ENCODE measurements around the gene SYCP1. TPM values are rescaled to one million over a fixed set of nuclear protein-coding genes. Genes with fewer than 3 reads are reported as not detected.
"Not testable (repeated sequence)": the region's sequence is repeated elsewhere in the genome, so short reads cannot be mapped to it uniquely, and the experiment has no call there.

SYCP1 gene
- total RNA-seq, 2 experiments from 2014 or later = not detected

- ATAC-seq (no peak), DNase-seq (no peak)
- Mint-ChIP-seq H3K4me1 (no peaks in the 10 kb centered on the region), H3K27ac (no peak overlapping the region), H3K27me3 (peaks cover 27% of the 10 kb centered on the region), H3K9me3 (ENCODE audit: low read depth) (no peaks in the 10 kb centered on the region), H3K36me3 (ENCODE audit: low read depth) (no peaks in the 10 kb centered on the region), H3K4me3 (no peak overlapping the region)
- ChIA-PET POLR2A (no interaction called here), CTCF (interaction anchor here (0.7 kb wide), 1 partner anchor 9 kb away, joined by 3 read pairs; no protein-coding TSS in a partner anchor)
- intact Hi-C loops (cut with DNase I, micrococcal nuclease) = no loop called here
Measured at GRCh38 chr1:114892194-114892918, 37.7 kb downstream of the SYCP1 start.

DNA sequence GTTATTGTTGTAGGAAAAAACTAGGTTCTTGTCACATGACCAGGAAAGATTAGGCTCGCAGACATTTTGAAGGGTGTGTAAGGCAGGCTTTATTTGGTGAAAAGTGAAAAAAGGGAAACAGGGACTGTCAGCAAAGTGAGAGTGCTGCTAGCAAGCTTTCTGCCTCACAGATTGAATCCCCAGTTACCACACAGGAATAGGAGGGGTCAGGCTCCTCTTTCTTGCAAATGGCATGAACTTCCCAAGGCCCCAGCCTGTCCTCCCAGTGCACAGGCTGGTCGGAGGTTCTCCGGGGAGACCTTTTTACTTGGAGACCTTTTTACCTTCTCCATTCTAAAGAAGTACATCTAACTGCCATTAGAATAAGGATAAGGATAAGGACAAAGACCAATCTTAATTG, 42.1 kb downstream of the SYCP1 start:
- no peaks in the 10 kb centered on the region for H3K4me1 Mint-ChIP-seq
- H3K9me3 Mint-ChIP-seq (ENCODE audit: low read depth) = no peaks in the 10 kb centered on the region
- H3K27me3 Mint-ChIP-seq = peaks cover 17% of the 10 kb centered on the region
- DNase-seq (no peak), ATAC-seq (no peak)
- intact Hi-C loops (cut with DNase I, micrococcal nuclease) = no loop called here
- no peak overlapping the region for H3K27ac Mint-ChIP-seq
- H3K36me3 Mint-ChIP-seq (ENCODE audit: low read depth) = no peaks in the 10 kb centered on the region
- POLR2A ChIA-PET = no interaction called here
- CTCF ChIA-PET = no interaction called here
- H3K4me3 Mint-ChIP-seq = no peak overlapping the region

GRCh38 chr1:114901814-114902213, 47.2 kb downstream of the SYCP1 start:
- H3K9me3 Mint-ChIP-seq (ENCODE audit: low read depth) = no peaks in the 10 kb centered on the region
- intact Hi-C loops (cut with DNase I, micrococcal nuclease) = no loop called here
- DNase-seq (no peak), ATAC-seq (no peak)
- ChIA-PET POLR2A (no interaction called here), CTCF (interaction anchor here (1.0 to 1.2 kb wide), 2 partner anchors 9 to 237 kb away, joined by 3 read pairs; no protein-coding TSS in a partner anchor)
- no peaks in the 10 kb centered on the region for H3K36me3 Mint-ChIP-seq (ENCODE audit: low read depth)
- H3K27ac Mint-ChIP-seq = no peak overlapping the region
- no peak overlapping the region for H3K4me3 Mint-ChIP-seq
- H3K27me3 Mint-ChIP-seq = peaks cover 5% of the 10 kb centered on the region
- H3K4me1 Mint-ChIP-seq = no peaks in the 10 kb centered on the region

DNA sequence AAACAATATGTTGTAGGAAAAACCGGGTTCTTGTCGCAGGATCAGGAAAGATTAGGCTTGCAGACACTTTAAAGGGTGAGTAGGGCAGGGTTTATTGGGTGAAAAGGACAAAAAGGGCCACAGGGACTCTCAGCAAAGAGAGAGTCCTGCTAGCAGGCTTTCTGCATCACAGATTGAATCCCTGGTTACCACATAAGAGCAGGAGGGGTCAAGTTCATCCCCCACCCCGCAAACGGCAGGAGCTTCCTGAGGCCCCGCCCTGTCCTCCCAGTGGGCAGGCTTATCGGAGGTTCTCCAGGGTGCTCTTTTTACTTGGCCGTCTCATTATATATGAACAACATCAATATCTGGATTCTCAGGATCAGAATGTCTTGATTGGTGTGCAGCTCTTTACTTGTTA, 47.7 kb downstream of the SYCP1 start:
- Mint-ChIP-seq H3K4me3 (no peak overlapping the region), H3K27me3 (peaks cover 5% of the 10 kb centered on the region), H3K27ac (no peak overlapping the region), H3K4me1 (no peaks in the 10 kb centered on the region), H3K9me3 (ENCODE audit: low read depth) (no peaks in the 10 kb centered on the region), H3K36me3 (ENCODE audit: low read depth) (no peaks in the 10 kb centered on the region)
- ATAC-seq (no peak), DNase-seq (no peak)
- POLR2A ChIA-PET = no interaction called here
- CTCF ChIA-PET = interaction anchor here (1.0 kb wide), 1 partner anchor 236 kb away, joined by 3 read pairs; no protein-coding TSS in a partner anchor
- intact Hi-C loops (cut with DNase I, micrococcal nuclease) = no loop called here

GRCh38 chr1:114903480-114903879, 48.8 kb downstream of the SYCP1 start:
- POLR2A ChIA-PET = no interaction called here
- no peaks in the 10 kb centered on the region for H3K9me3 Mint-ChIP-seq (ENCODE audit: low read depth)

DNA sequence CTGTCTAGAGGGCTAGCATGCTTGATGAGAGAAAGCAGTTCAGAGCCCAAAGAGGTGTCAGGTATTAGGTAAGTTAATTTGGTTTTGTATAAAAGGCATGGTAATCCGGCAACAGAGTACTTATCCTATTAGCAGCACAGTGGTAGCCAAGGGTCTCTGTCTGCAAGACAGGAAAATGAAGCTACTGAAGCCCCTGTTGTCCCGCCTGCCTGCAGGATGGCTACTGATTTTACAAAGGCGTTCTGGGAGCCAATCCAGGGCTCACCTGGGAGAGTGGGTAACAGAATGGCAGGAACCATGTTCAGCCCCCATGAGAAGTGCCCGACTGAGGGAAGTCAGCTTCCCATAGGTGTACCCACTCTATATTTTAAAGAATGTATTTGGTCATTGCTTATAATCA, 61.1 kb downstream of the SYCP1 start:
- POLR2A ChIA-PET; H3K4me3 Mint-ChIP-seq; H3K4me1 Mint-ChIP-seq; DNase-seq; H3K9me3 Mint-ChIP-seq (ENCODE audit: low read depth); H3K36me3 Mint-ChIP-seq (ENCODE audit: low read depth); intact Hi-C loops (cut with DNase I, micrococcal nuclease); ATAC-seq; H3K27ac Mint-ChIP-seq: not testable (repeated sequence)
- CTCF ChIA-PET = interaction anchor here (0.6 kb wide), 1 partner anchor 30 kb away, joined by 3 read pairs; no protein-coding TSS in a partner anchor
- H3K27me3 Mint-ChIP-seq = peaks cover 34% of the 10 kb centered on the region

More at GRCh38 chr1:114903480-114903879, 48.8 kb downstream of the SYCP1 start:
- intact Hi-C loops (cut with DNase I, micrococcal nuclease) = no loop called here
- Mint-ChIP-seq H3K27me3 (peaks cover 2% of the 10 kb centered on the region), H3K4me1 (no peaks in the 10 kb centered on the region), H3K4me3 (no peak overlapping the region), H3K36me3 (ENCODE audit: low read depth) (no peaks in the 10 kb centered on the region), H3K27ac (no peak overlapping the region)
- no peak for ATAC-seq
- no peak for DNase-seq
- CTCF ChIA-PET = no interaction called here

GRCh38 chr1:114926607-114927006, 71.9 kb downstream of the SYCP1 start:
- no peak for DNase-seq
- POLR2A ChIA-PET = no interaction called here
- H3K27me3 Mint-ChIP-seq = peaks cover 23% of the 10 kb centered on the region
- intact Hi-C loops (cut with DNase I, micrococcal nuclease) = no loop called here
- H3K9me3 Mint-ChIP-seq (ENCODE audit: low read depth) = peaks cover 5% of the 10 kb centered on the region
- H3K36me3 Mint-ChIP-seq (ENCODE audit: low read depth) = no peaks in the 10 kb centered on the region
- H3K4me3 Mint-ChIP-seq = no peak overlapping the region
- CTCF ChIA-PET = no interaction called here
- no peak overlapping the region for H3K27ac Mint-ChIP-seq
- ATAC-seq = no peak
- peaks cover 5% of the 10 kb centered on the region for H3K4me1 Mint-ChIP-seq

- DNase-seq = no peak
- peak overlapping the region; percentile 58 for H3K27ac Mint-ChIP-seq
- no peak overlapping the region for H3K4me3 Mint-ChIP-seq
- H3K4me1 Mint-ChIP-seq = peaks cover 5% of the 10 kb centered on the region
- ChIA-PET CTCF (interaction anchor here (0.7 kb wide), 1 partner anchor 748 kb away, joined by 3 read pairs; no protein-coding TSS in a partner anchor), POLR2A (no interaction called here)
- peaks cover 20% of the 10 kb centered on the region for H3K27me3 Mint-ChIP-seq
- H3K36me3 Mint-ChIP-seq (ENCODE audit: low read depth) = no peaks in the 10 kb centered on the region
- H3K9me3 Mint-ChIP-seq (ENCODE audit: low read depth) = peaks cover 7% of the 10 kb centered on the region
- no peak for ATAC-seq
- intact Hi-C loops (cut with DNase I, micrococcal nuclease) = no loop called here
Measured at GRCh38 chr1:114927401-114927800, 72.7 kb downstream of the SYCP1 start.

DNA sequence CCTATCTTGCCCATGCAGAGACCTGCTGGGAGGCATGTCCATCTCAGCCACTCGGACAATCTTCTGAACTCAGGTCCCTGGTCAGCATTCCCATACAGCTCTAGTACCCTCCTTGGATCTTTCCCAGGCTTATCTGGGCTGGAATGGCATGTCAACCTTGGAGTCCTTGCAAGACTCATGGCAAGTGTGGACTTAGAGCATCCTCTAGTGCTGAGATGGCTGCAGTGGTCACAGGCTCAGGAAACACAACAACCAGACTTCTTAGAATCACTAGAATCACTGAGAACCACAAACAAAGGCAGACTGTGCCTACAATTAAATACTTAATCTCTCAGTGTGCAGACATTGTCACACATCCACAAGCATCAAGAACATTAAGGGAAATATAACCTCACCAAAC, 101.9 kb downstream of the SYCP1 start:
- Mint-ChIP-seq H3K36me3 (ENCODE audit: low read depth) (no peaks in the 10 kb centered on the region), H3K27me3 (peaks cover 27% of the 10 kb centered on the region), H3K9me3 (ENCODE audit: low read depth) (peaks cover under 1% of the 10 kb centered on the region), H3K4me1 (no peaks in the 10 kb centered on the region), H3K27ac (no peak overlapping the region), H3K4me3 (no peak overlapping the region)
- ATAC-seq (no peak), DNase-seq (no peak)
- ChIA-PET POLR2A (no interaction called here), CTCF (no interaction called here)
- intact Hi-C loops (cut with DNase I, micrococcal nuclease) = no loop called here

DNA sequence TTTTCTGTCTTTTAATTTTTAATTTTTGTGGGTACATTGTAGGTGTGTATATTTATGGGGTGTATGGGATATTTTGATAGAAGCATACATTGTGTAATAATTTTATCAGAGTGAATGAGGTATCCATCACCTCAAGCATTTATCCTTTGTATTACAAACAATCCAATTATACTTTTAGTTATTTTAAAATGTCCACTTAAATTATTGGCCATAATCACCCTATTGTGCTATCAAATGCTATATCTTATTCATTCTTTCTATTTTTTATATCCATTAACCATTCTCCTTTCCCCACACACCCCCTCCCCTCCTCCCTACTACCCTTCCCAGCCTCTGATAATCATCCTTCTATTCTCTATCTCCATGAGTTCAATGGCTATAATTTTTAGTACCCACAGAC, 104.8 kb downstream of the SYCP1 start:
- H3K9me3 Mint-ChIP-seq (ENCODE audit: low read depth) = peaks cover 4% of the 10 kb centered on the region
- H3K4me1 Mint-ChIP-seq = no peaks in the 10 kb centered on the region
- no peak for DNase-seq
- H3K27ac Mint-ChIP-seq = no peak overlapping the region
- POLR2A ChIA-PET = no interaction called here
- ATAC-seq = no peak
- no peak overlapping the region for H3K4me3 Mint-ChIP-seq
- intact Hi-C loops (cut with DNase I, micrococcal nuclease) = no loop called here
- CTCF ChIA-PET = interaction anchor here (0.6 to 0.8 kb wide), 2 partner anchors 167 to 933 kb away, joined by 3 to 5 read pairs; no protein-coding TSS in a partner anchor
- peaks cover 38% of the 10 kb centered on the region for H3K27me3 Mint-ChIP-seq
- no peaks in the 10 kb centered on the region for H3K36me3 Mint-ChIP-seq (ENCODE audit: low read depth)

DNA sequence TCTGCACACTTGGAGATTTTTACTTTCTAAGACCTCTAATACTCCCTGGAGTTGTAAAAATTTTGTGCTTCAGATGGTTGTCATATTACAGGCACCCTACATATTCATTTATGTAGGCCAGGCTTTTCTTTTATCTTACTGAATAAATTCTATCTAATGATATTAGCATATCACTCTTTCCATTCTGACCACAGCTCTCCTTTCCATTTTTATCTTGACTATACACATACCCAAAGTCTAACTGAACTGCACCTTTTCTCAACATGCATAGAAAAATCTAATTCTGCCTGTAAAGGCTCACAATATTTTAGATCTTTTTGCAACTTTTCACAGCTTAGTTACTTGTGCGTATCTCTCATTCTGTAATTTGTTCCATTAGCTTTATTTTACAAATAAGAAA, 122.2 kb downstream of the SYCP1 start:
- Mint-ChIP-seq H3K4me3 (no peak overlapping the region), H3K9me3 (ENCODE audit: low read depth) (peaks cover 3% of the 10 kb centered on the region), H3K4me1 (no peaks in the 10 kb centered on the region), H3K27me3 (peaks cover 8% of the 10 kb centered on the region), H3K27ac (no peak overlapping the region), H3K36me3 (ENCODE audit: low read depth) (no peaks in the 10 kb centered on the region)
- intact Hi-C loops (cut with DNase I, micrococcal nuclease) = loop anchor here in 1 of 2 experiments (5.0 kb wide), 1 partner anchor 620 kb away; no protein-coding TSS in a partner anchor
- no peak for DNase-seq
- ChIA-PET CTCF (interaction anchor here (1.2 to 2.8 kb wide), 5 partner anchors 11 to 161 kb away, joined by 3 to 37 read pairs (median 5); no protein-coding TSS in a partner anchor), POLR2A (no interaction called here)
- no peak for ATAC-seq

DNA sequence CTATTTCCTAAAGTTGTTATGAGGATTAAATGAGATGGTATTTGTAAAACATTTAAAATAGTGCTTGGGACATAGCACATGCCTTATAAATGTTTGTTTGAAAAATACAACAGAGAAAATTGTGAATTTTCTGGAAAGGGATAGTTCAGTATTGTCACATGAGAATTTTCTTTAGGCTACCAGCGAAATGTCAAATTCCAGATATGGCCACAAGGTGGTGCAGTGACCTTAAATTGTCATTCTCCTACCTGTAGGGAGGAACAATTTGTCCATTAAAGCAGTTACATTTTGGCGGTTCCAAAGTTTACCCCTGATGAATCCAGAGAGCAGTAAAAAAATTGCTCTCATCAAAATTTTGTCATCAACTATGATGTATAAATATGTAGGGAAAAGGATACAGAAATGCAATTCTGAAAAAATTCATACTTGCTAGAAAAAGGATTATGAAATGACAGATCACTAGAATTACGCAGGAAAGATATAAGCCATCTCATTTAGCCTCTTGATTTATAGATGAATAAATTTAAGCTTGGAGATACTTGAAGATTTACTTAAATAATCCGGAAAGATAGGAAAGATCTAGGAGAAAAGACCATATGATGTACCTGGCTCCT, 124.7 kb downstream of the SYCP1 start:
- ChIA-PET CTCF (interaction anchor here (0.8 to 1.5 kb wide), 13 partner anchors 9 to 714 kb away, joined by 3 to 26 read pairs (median 3); no protein-coding TSS in a partner anchor), POLR2A (no interaction called here)
- ATAC-seq (no peak), DNase-seq (peak; percentile 79)
- Mint-ChIP-seq H3K27me3 (peaks cover 9% of the 10 kb centered on the region), H3K4me1 (no peaks in the 10 kb centered on the region), H3K4me3 (no peak overlapping the region), H3K27ac (no peak overlapping the region), H3K9me3 (ENCODE audit: low read depth) (peaks cover 15% of the 10 kb centered on the region), H3K36me3 (ENCODE audit: low read depth) (peaks cover 3% of the 10 kb centered on the region)
- intact Hi-C loops (cut with DNase I, micrococcal nuclease) = loop anchor here (1.0 to 5.0 kb wide), 3 partner anchors 73 to 618 kb away; no protein-coding TSS in a partner anchor

Measured in activated CD4-positive, alpha-beta T cell treated with anti-CD3 and anti-CD28 coated beads for 36 hours (primary cell).